ENCODE results near the gene SPTLC1.

GRCh38 chr9:92132501-92132900, 17.3 kb upstream of the SPTLC1 start:
- TF ChIP-seq EGR1 (IDR thresholded peaks at IDR 0.05; ENCODE audit: borderline replicate concordance, low read depth, low read length) (no peak), CTCF (IDR thresholded peaks at IDR 0.05; ENCODE audit: control extremely low read depth in 1 of 3, insufficient read depth in 1 of 3, low read depth in 1 of 3, low read length in 3 of 3) (no peak), SIX5 (IDR thresholded peaks at IDR 0.05; ENCODE audit: low read depth, low read length) (no peak), EZH2 (IDR thresholded peaks at IDR 0.05; ENCODE audit: low read depth, low read length, severe bottlenecking) (no peak), POLR2AphosphoS5 (IDR thresholded peaks at IDR 0.05; ENCODE audit: low read depth, low read length) (no peak), KDM5A (IDR thresholded peaks at IDR 0.05; ENCODE audit: low read length) (no peak), ZNF274 (IDR thresholded peaks at IDR 0.05; ENCODE audit: borderline replicate concordance, extremely low read depth, low read length) (no peak), GABPA (IDR thresholded peaks at IDR 0.05; ENCODE audit: borderline replicate concordance, insufficient read depth, low read length) (no peak)
